GM23338 (cell line): ENCODE results near the gene CENPB. TPM values are rescaled to one million over a fixed set of nuclear protein-coding genes. Genes with fewer than 3 reads are reported as not detected.
"Not testable (repeated sequence)": the region's sequence is repeated elsewhere in the genome, so short reads cannot be mapped to it uniquely, and the experiment has no call there.

Experiments
- ATAC-seq: fragments of 200-7000 bp; cut with Tn5 transposase; 3 replicates; pipeline ENCODE4 v1.9.1; 2020
- DNase-seq: peaks from one replicate; pipeline ENCODE4 v3.0.0-alpha.2; 2015; ENCODE audit warnings: low spot score
- H2AFZ ChIP-seq: fragments of 200-600 bp; sonication (generic); 2 replicates; pipeline ENCODE4 v1.8.0; 2016; ENCODE audit warnings: antibody characterized with exemption, mild to moderate bottlenecking, moderate library complexity
- H3F3A ChIP-seq: fragments of 200-600 bp; sonication (generic); replicated peaks from 2 replicates; pipeline ENCODE4 v1.8.0; 2017; ENCODE audit warnings: antibody characterized with exemption, mixed run types, low read depth
- H3K27ac ChIP-seq: fragments of 200-600 bp; sonication (generic); 2 replicates; pipeline ENCODE4 v1.6.1; 2016; ENCODE audit warnings: low read depth
- H3K27me3 ChIP-seq: fragments of 200-600 bp; sonication (generic); 2 replicates; pipeline ENCODE4 v1.8.0; 2016; ENCODE audit warnings: mild to moderate bottlenecking, mixed run types, moderate library complexity; ENCODE audit not compliant: insufficient read depth
- H3K36me3 ChIP-seq: fragments of 200-600 bp; sonication (generic); 2 replicates; pipeline ENCODE4 v1.8.0; 2016; ENCODE audit warnings: mild to moderate bottlenecking; ENCODE audit not compliant: insufficient read depth
- H3K4me1 ChIP-seq: fragments of 200-600 bp; sonication (generic); 2 replicates; pipeline ENCODE4 v1.8.0; 2016; ENCODE audit warnings: mild to moderate bottlenecking, moderate library complexity; ENCODE audit not compliant: insufficient read depth
- H3K4me2 ChIP-seq: fragments of 200-600 bp; sonication (generic); 2 replicates; pipeline ENCODE4 v1.7.1; 2017; ENCODE audit warnings: mixed run types
- H3K4me3 ChIP-seq: fragments of 200-600 bp; sonication (generic); 2 replicates; pipeline ENCODE4 v1.6.1; 2016; ENCODE audit warnings: mixed run types
- H3K79me2 ChIP-seq: fragments of 200-600 bp; sonication (generic); replicated peaks from 2 replicates; pipeline ENCODE4 v1.8.0; 2017; ENCODE audit warnings: mild to moderate bottlenecking; ENCODE audit not compliant: insufficient read depth
- H3K9me2 ChIP-seq: fragments of 200-600 bp; sonication (generic); 2 replicates; pipeline ENCODE4 v1.8.0; 2017; ENCODE audit not compliant: insufficient read depth
- H4K20me1 ChIP-seq: fragments of 200-600 bp; sonication (generic); replicated peaks from 2 replicates; pipeline ENCODE4 v1.8.0; 2017; ENCODE audit warnings: mild to moderate bottlenecking; ENCODE audit not compliant: insufficient read depth
- H3K27ac Mint-ChIP-seq: 2 replicates; pipeline ENCODE4 v1.8.0; 2020; ENCODE audit warnings: inconsistent platforms, mild to moderate bottlenecking, moderate library complexity, mixed read lengths
- H3K27me3 Mint-ChIP-seq: 3 replicates; pipeline ENCODE4 v1.8.0; 2022; ENCODE audit warnings: low read depth, mild to moderate bottlenecking, moderate library complexity, mixed read lengths, inconsistent platforms; ENCODE audit not compliant: insufficient read depth, poor library complexity
- H3K36me3 Mint-ChIP-seq: 3 replicates; pipeline ENCODE4 v1.8.0; 2021; ENCODE audit warnings: low read depth, mild to moderate bottlenecking, inconsistent platforms, moderate library complexity, mixed read lengths
- H3K4me1 Mint-ChIP-seq: 3 replicates; pipeline ENCODE4 v1.8.0; 2020; ENCODE audit warnings: mild to moderate bottlenecking, inconsistent platforms, mixed read lengths
- H3K4me3 Mint-ChIP-seq: 3 replicates; pipeline ENCODE4 v1.8.0; 2021; ENCODE audit warnings: moderate library complexity, mild to moderate bottlenecking, inconsistent platforms, mixed read lengths
- H3K9me3 Mint-ChIP-seq: 3 replicates; pipeline ENCODE4 v1.8.0; 2020; ENCODE audit warnings: moderate library complexity, mild to moderate bottlenecking, inconsistent platforms, mixed read lengths
- EZH2 ChIP-seq: fragments of 200-600 bp; sonication (generic); IDR thresholded peaks from one replicate; pipeline ENCODE4 v1.8.0; 2017; ENCODE audit warnings: antibody characterized with exemption, mild to moderate bottlenecking, low read depth; ENCODE audit not compliant: unreplicated experiment
- JUNB ChIP-seq: IDR thresholded peaks from one replicate; pipeline ENCODE4 v1.6.1; 2016; ENCODE audit warnings: antibody characterized with exemption; ENCODE audit not compliant: unreplicated experiment
- NANOG ChIP-seq: IDR thresholded peaks from 2 replicates; pipeline ENCODE4 v1.6.1; 2016; ENCODE audit warnings: antibody characterized with exemption, borderline replicate concordance
- ZNF114 ChIP-seq: fragments of 250-450 bp; sonication (Bioruptor Pico); IDR thresholded peaks from 2 replicates; pipeline ENCODE4 v1.5.0; 2020; ENCODE audit warnings: mild to moderate bottlenecking, moderate library complexity
- polyA plus RNA-seq: library from polyadenylated mRNA; unstranded; fragments of >200 nt; fragmentation: Nextera tagmentation; extraction: Ambion mirVana; gene quantifications from 2 replicates; pipeline ENCODE4 v1.2.1, GENCODE V29; 2016
- total RNA-seq: library from RNA; depleted of rRNA; stranded (reverse); fragments of >200 nt; shearing (Covaris generic); gene quantifications from 2 replicates; pipeline ENCODE4 v1.2.3, GENCODE V29; 2014
- TF ChIP-seq, protein P1 (sequence below): fragments of 250-450 bp; sonication (Bioruptor Pico); IDR thresholded peaks from 2 replicates; pipeline ENCODE4 v1.5.0; 2020; ENCODE audit warnings: mild to moderate bottlenecking, moderate library complexity
- TF ChIP-seq, protein P2 (sequence below): IDR thresholded peaks from 2 replicates; pipeline ENCODE4 v1.6.1; 2016; ENCODE audit warnings: antibody characterized with exemption

Gene CENPB
- total and polyA plus RNA-seq, 2 experiments from 2014 or later: 10.8 to 52.1 TPM

DNA sequence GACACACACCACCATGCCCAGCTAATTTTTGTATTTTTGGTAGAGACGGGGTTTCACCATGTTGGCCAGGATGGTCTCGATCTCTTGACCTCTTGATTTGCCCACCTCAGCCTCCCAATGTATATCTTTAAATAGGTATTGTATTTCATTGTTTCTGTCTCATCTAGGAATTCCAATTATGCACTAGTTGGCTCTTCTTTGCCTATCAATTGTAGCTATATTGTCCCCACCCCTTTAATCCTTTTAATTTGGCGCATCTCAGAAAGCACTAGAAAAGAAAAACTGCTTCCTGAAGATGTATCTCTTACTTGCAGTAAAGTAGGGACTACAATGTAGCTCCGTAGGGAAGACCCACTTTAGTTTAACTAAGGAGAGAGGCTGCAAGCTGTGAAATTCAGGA lies 49.6 kb upstream of the CENPB start (continued):
- TF ChIP-seq, protein P1, sequence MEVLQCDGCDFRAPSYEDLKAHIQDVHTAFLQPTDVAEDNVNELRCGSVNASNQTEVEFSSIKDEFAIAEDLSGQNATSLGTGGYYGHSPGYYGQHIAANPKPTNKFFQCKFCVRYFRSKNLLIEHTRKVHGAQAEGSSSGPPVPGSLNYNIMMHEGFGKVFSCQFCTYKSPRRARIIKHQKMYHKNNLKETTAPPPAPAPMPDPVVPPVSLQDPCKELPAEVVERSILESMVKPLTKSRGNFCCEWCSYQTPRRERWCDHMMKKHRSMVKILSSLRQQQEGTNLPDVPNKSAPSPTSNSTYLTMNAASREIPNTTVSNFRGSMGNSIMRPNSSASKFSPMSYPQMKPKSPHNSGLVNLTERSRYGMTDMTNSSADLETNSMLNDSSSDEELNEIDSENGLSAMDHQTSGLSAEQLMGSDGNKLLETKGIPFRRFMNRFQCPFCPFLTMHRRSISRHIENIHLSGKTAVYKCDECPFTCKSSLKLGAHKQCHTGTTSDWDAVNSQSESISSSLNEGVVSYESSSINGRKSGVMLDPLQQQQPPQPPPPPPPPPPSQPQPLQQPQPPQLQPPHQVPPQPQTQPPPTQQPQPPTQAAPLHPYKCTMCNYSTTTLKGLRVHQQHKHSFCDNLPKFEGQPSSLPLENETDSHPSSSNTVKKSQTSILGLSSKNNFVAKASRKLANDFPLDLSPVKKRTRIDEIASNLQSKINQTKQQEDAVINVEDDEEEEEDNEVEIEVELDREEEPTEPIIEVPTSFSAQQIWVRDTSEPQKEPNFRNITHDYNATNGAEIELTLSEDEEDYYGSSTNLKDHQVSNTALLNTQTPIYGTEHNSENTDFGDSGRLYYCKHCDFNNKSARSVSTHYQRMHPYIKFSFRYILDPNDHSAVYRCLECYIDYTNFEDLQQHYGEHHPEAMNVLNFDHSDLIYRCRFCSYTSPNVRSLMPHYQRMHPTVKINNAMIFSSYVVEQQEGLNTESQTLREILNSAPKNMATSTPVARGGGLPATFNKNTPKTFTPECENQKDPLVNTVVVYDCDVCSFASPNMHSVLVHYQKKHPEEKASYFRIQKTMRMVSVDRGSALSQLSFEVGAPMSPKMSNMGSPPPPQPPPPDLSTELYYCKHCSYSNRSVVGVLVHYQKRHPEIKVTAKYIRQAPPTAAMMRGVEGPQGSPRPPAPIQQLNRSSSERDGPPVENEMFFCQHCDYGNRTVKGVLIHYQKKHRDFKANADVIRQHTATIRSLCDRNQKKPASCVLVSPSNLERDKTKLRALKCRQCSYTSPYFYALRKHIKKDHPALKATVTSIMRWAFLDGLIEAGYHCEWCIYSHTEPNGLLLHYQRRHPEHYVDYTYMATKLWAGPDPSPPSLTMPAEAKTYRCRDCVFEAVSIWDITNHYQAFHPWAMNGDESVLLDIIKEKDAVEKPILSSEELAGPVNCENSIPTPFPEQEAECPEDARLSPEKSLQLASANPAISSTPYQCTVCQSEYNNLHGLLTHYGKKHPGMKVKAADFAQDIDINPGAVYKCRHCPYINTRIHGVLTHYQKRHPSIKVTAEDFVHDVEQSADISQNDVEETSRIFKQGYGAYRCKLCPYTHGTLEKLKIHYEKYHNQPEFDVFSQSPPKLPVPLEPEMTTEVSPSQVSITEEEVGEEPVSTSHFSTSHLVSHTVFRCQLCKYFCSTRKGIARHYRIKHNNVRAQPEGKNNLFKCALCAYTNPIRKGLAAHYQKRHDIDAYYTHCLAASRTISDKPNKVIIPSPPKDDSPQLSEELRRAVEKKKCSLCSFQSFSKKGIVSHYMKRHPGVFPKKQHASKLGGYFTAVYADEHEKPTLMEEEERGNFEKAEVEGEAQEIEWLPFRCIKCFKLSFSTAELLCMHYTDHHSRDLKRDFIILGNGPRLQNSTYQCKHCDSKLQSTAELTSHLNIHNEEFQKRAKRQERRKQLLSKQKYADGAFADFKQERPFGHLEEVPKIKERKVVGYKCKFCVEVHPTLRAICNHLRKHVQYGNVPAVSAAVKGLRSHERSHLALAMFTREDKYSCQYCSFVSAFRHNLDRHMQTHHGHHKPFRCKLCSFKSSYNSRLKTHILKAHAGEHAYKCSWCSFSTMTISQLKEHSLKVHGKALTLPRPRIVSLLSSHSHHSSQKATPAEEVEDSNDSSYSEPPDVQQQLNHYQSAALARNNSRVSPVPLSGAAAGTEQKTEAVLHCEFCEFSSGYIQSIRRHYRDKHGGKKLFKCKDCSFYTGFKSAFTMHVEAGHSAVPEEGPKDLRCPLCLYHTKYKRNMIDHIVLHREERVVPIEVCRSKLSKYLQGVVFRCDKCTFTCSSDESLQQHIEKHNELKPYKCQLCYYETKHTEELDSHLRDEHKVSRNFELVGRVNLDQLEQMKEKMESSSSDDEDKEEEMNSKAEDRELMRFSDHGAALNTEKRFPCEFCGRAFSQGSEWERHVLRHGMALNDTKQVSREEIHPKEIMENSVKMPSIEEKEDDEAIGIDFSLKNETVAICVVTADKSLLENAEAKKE (CRISPR knock-in tag): no peak
- TF ChIP-seq, protein P2, sequence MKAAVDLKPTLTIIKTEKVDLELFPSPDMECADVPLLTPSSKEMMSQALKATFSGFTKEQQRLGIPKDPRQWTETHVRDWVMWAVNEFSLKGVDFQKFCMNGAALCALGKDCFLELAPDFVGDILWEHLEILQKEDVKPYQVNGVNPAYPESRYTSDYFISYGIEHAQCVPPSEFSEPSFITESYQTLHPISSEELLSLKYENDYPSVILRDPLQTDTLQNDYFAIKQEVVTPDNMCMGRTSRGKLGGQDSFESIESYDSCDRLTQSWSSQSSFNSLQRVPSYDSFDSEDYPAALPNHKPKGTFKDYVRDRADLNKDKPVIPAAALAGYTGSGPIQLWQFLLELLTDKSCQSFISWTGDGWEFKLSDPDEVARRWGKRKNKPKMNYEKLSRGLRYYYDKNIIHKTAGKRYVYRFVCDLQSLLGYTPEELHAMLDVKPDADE: no peak

DNA sequence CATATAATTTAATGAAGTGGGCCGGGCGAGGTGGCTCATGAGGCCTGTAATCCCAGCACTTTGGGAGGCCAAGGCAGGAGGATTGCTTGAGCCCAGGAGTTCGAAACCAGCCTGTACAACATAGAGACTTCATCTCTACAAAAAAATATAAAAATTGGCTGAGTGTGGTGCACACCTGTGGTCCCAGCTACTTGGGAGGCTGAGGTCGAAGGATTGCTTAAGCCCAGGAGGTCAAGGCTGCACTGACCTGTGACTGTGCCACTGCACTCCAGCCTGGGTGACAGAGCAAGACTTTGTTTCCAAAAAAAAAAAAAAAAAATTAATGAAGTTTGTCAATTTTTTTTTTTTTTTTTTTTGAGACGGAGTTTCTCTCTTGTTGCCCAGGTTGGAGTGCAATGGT lies 43.4 kb upstream of the CENPB start:
- not testable (repeated sequence) for H3K27me3 ChIP-seq, H3K4me3 Mint-ChIP-seq, H3K36me3 ChIP-seq, H3K36me3 Mint-ChIP-seq, H3K27ac ChIP-seq, H2AFZ ChIP-seq, H4K20me1 ChIP-seq, H3K4me2 ChIP-seq, H3F3A ChIP-seq, H3K27me3 Mint-ChIP-seq, H3K4me1 ChIP-seq, H3K9me3 Mint-ChIP-seq, DNase-seq, H3K4me3 ChIP-seq, H3K4me1 Mint-ChIP-seq, H3K79me2 ChIP-seq, ATAC-seq, H3K27ac Mint-ChIP-seq, H3K9me2 ChIP-seq

DNA sequence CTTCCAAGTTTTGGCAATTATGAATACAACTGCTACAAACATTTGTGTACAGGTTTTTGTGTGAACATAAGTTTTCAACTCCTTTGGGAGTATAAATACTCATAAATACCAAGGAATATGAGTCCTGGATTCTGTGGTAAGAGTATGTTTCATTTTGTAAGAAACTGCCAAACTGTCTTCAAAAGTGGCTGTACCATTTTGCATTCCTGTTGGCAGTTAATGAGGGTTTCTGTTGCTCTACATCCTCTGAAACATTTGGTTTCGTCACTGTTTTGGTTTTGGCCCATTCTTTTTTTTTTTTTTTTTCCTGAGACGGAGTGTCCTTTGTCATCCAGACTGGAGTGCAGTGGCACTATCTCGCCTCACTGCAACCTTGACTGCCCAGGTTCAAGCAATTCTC lies 42.3 kb upstream of the CENPB start:
- Mint-ChIP-seq H3K27me3 (peaks cover 2% of the 10 kb centered on the region), H3K27ac (no peak overlapping the region), H3K4me3 (no peak overlapping the region), H3K4me1 (no peaks in the 10 kb centered on the region), H3K9me3 (no peaks in the 10 kb centered on the region), H3K36me3 (no peaks in the 10 kb centered on the region)
- Histone ChIP-seq H3F3A (no peaks in the 10 kb centered on the region), H4K20me1 (no peaks in the 10 kb centered on the region), H2AFZ (no peak overlapping the region), H3K4me2 (no peak overlapping the region), H3K4me1 (no peaks in the 10 kb centered on the region), H3K27me3 (no peaks in the 10 kb centered on the region), H3K79me2 (no peaks in the 10 kb centered on the region), H3K4me3 (no peak overlapping the region), H3K27ac (no peak overlapping the region), H3K36me3 (no peaks in the 10 kb centered on the region), H3K9me2 (no peaks in the 10 kb centered on the region)
- no peak for ATAC-seq
- DNase-seq: no peak
- TF ChIP-seq EZH2 (no peak), JUNB (no peak), NANOG (no peak), ZNF114 (CRISPR knock-in tag) (no peak)
